T-cell (primary cell): Measurements from ENCODE around the gene PPA2. TPM values are rescaled to one million over a fixed set of nuclear protein-coding genes. Genes with fewer than 3 reads are reported as not detected.

Source experiments
- ATAC-seq, 4 experiments: fragments of 200-7000 bp in 3 of 4; fragments of 150-1000 bp in 1 of 4; cut with Tn5 transposase; replicated peaks in 1 of 4; 1 replicate in 3 of 4; 2 replicates in 1 of 4; pipeline ENCODE4 v1.10.0; 2021; ENCODE audit warnings: moderate library complexity in 3 of 4, mild to moderate bottlenecking in 2 of 4, moderate number of reproducible peaks in 1 of 4
- CTCF ChIA-PET, 2 donors: fragments of 300-600 bp; sonication (Branson Sonifier 250); formaldehyde crosslinking; loops; one replicate each; lab custom pipeline; 2022; ENCODE audit warnings: antibody characterized with exemption in 2 of 2; lab: Charles Lee
- POLR2A ChIA-PET, 2 donors: fragments of 300-600 bp; sonication (Branson Sonifier 250); formaldehyde crosslinking; loops; one replicate each; lab custom pipeline; 2022; ENCODE audit warnings: antibody characterized with exemption in 2 of 2; lab: Charles Lee
- DNase-seq, 35 experiments: peaks; one replicate each; pipeline versions ENCODE4 v3.0.0 to v3.0.0-alpha.2; 2013 to 2023
- H3K27ac ChIP-seq: one replicate; pipeline ENCODE4 v1.5.1; 2013; ENCODE audit warnings: low read length
- H3K27me3 ChIP-seq, 2 experiments: replicated peaks in 1 of 2; 1 replicate in 1 of 2; 2 replicates in 1 of 2; pipeline versions ENCODE4 v1.6.1 to v1.7.0; 2013; ENCODE audit warnings: low read length in 1 of 2, mixed read lengths in 1 of 2; ENCODE audit not compliant: control insufficient read depth in 2 of 2, insufficient read depth in 2 of 2; ENCODE audit errors: extremely low read depth in 1 of 2
- H3K36me3 ChIP-seq, 2 donors: 1 replicate in 1 of 2; 2 replicates in 1 of 2; pipeline versions ENCODE4 v1.6.1 to v1.7.0; 2013; ENCODE audit warnings: low read length in 1 of 2; ENCODE audit not compliant: control insufficient read depth in 2 of 2, insufficient read depth in 1 of 2; ENCODE audit errors: extremely low read depth in 1 of 2
- H3K4me1 ChIP-seq, 2 experiments: 1 replicate in 1 of 2; 2 replicates in 1 of 2; pipeline versions ENCODE4 v1.6.1 to v1.7.0; 2013; ENCODE audit warnings: low read length in 2 of 2, mixed read lengths in 1 of 2; ENCODE audit not compliant: insufficient read depth in 2 of 2, control insufficient read depth in 1 of 2; ENCODE audit errors: extremely low read depth in 1 of 2
- H3K4me3 ChIP-seq, 2 donors: 1 replicate in 1 of 2; 2 replicates in 1 of 2; pipeline versions ENCODE4 v1.5.1 to v1.7.0; 2013; ENCODE audit warnings: mild to moderate bottlenecking in 2 of 2, low read length in 1 of 2, moderate library complexity in 1 of 2; ENCODE audit not compliant: control insufficient read depth in 1 of 2; ENCODE audit errors: extremely low read depth in 1 of 2
- H3K9me3 ChIP-seq: 2 replicates; pipeline ENCODE4 v1.7.0; 2013
- H3K27ac Mint-ChIP-seq, 2 donors: one replicate each; pipeline ENCODE4 v1.8.0; 2020 to 2021; ENCODE audit warnings: mild to moderate bottlenecking in 2 of 2, mixed read lengths in 2 of 2
- H3K27me3 Mint-ChIP-seq, 2 donors: one replicate each; pipeline ENCODE4 v1.8.0; 2021 to 2022; ENCODE audit warnings: mixed read lengths in 2 of 2
- H3K36me3 Mint-ChIP-seq: one replicate; pipeline ENCODE4 v1.8.0; 2021; ENCODE audit warnings: mixed read lengths
- H3K4me1 Mint-ChIP-seq, 3 donors: one replicate each; pipeline ENCODE4 v1.8.0; 2020 to 2022; ENCODE audit warnings: mixed read lengths in 3 of 3, mild to moderate bottlenecking in 1 of 3
- H3K4me3 Mint-ChIP-seq, 3 donors: one replicate each; pipeline ENCODE4 v1.8.0; 2020 to 2022; ENCODE audit warnings: mild to moderate bottlenecking in 3 of 3, mixed read lengths in 3 of 3, moderate library complexity in 3 of 3
- H3K9me3 Mint-ChIP-seq, 3 donors: one replicate each; pipeline ENCODE4 v1.8.0; 2020 to 2022; ENCODE audit warnings: mixed read lengths in 3 of 3
- WGBS: methylation state at CpG from one replicate; pipeline ENCODE4 v1.1.5; 2013; ENCODE audit warnings: missing lambda C conversion rate; ENCODE audit not compliant: insufficient coverage; 5-methylcytosine and 5-hydroxymethylcytosine counted together
- total RNA-seq, 35 experiments: library from RNA in 6 of 35; stranded (reverse) in 6 of 35; fragments of 120-200 nt in 1 of 35; gene quantifications; one replicate each; pipeline versions ENCODE4 v1.2.1 to v1.2.4 and lab custom pipeline; 2013 to 2026

PPA2 gene
- total RNA-seq, 5 donors from 2014 or later (not counting 1 experiment from before 2014, with no cell fraction given) = 43.0 to 56.4 (median 52.6) TPM

DNA sequence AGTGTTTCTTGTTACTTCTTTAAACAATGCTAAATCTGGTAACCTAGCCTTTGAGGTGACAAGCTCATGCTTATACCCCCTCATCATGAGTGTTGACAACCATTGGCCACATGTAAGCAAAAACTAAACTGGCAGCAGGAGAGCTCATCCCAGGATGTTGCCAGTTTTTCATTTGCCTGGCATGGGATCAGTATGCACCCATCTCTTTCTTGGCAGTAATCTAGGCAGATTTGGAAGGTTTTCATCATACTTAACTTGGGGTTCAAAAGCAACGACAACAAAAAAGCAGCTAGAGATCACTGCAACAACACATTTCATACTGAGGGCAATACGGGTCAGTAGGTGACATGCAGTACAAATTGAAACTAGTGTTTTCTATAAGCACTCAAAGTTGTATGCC, 122.0 kb downstream of the PPA2 start:
- WGBS = no CpG with 5 or more reads among the region's 2 CpGs
- DNase-seq (no peak), ATAC-seq (no peak)
- Mint-ChIP-seq H3K4me1 (no peaks in the 10 kb centered on the region), H3K4me3 (no peak overlapping the region), H3K9me3 (no peaks in the 10 kb centered on the region), H3K36me3 (peaks cover 4% of the 10 kb centered on the region), H3K27ac (no peak overlapping the region), H3K27me3 (no peaks in the 10 kb centered on the region)
- Histone ChIP-seq H3K36me3 (no peaks in the 10 kb centered on the region), H3K4me3 (no peak overlapping the region), H3K27me3 (no peaks in the 10 kb centered on the region), H3K4me1 (no peaks in the 10 kb centered on the region), H3K27ac (no peak overlapping the region), H3K9me3 (no peaks in the 10 kb centered on the region)
- ChIA-PET CTCF (no interaction called here), POLR2A (no interaction called here)

DNA sequence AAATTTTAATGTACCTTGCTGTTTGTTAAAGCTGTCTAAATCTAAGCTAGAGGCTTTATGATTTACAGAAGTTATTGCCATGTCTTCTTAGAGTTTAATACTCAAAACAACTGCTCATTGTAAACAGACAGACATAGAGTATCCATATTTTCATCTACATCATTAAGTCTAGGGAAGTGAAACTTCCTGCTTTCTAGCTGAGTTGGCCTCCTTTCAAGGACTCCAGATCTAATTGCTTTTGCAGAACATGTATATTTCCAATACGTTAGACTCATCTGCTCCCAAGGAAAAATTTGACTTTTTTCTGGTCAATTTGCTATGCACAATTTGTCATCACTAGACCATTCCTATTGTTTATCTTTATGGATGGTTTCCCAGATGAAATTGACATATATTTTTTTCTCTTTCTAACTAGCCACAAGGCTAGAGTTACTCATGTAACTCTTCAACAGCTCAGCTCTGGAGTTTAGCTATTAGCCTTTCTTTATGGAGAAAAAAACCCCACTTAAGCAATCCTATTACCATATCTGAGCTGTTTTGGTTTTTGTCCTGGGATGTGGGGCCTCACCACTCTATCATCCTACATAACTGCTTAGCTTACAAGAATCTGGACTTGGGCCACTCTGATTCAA, 122.9 kb downstream of the PPA2 start:
- CTCF ChIA-PET = no interaction called here
- WGBS = no CpG with 5 or more reads among the region's 1 CpG

GRCh38 chr4:105348719-105349118, 125.1 kb downstream of the PPA2 start:
- DNase-seq (no peak), ATAC-seq (no peak)
- H3K27me3 ChIP-seq = no peaks in the 10 kb centered on the region
- no peaks in the 10 kb centered on the region for H3K9me3 ChIP-seq
- no CpG with 5 or more reads among the region's 1 CpG for WGBS
- no peaks in the 10 kb centered on the region for H3K4me1 ChIP-seq
- no peak overlapping the region for H3K27ac ChIP-seq
- no peaks in the 10 kb centered on the region for H3K36me3 ChIP-seq
- Mint-ChIP-seq H3K27ac (no peak overlapping the region), H3K4me1 (no peaks in the 10 kb centered on the region), H3K9me3 (no peaks in the 10 kb centered on the region), H3K4me3 (no peak overlapping the region), H3K36me3 (no peaks in the 10 kb centered on the region), H3K27me3 (no peaks in the 10 kb centered on the region)
- ChIA-PET CTCF (no interaction called here), POLR2A (interaction anchor here in 1 of 2 donors (0.7 kb wide), 1 partner anchor 55 kb away, joined by 3 read pairs; no protein-coding TSS in a partner anchor)
- H3K4me3 ChIP-seq = no peak overlapping the region

More for the DNA sequence above, 122.9 kb downstream of the PPA2 start:
- Mint-ChIP-seq H3K36me3 (peaks cover 4% of the 10 kb centered on the region), H3K4me3 (no peak overlapping the region), H3K27me3 (no peaks in the 10 kb centered on the region), H3K9me3 (no peaks in the 10 kb centered on the region), H3K4me1 (no peaks in the 10 kb centered on the region), H3K27ac (no peak overlapping the region)
- Histone ChIP-seq H3K4me1 (no peaks in the 10 kb centered on the region), H3K27me3 (no peaks in the 10 kb centered on the region), H3K36me3 (no peaks in the 10 kb centered on the region), H3K27ac (no peak overlapping the region), H3K4me3 (no peak overlapping the region), H3K9me3 (no peaks in the 10 kb centered on the region)
- POLR2A ChIA-PET = interaction anchor here in 1 of 2 donors (0.7 kb wide), 1 partner anchor 1256 kb away, joined by 3 read pairs; no protein-coding TSS in a partner anchor
- ATAC-seq (no peak), DNase-seq (no peak)

GRCh38 chr4:105346869-105347268, 127.0 kb downstream of the PPA2 start:
- WGBS = no CpG with 5 or more reads among the region's 2 CpGs
- Mint-ChIP-seq H3K36me3 (no peaks in the 10 kb centered on the region), H3K27ac (no peak overlapping the region), H3K9me3 (no peaks in the 10 kb centered on the region), H3K4me3 (no peak overlapping the region), H3K4me1 (no peaks in the 10 kb centered on the region), H3K27me3 (no peaks in the 10 kb centered on the region)
- no peak for ATAC-seq
- H3K4me3 ChIP-seq = no peak overlapping the region
- H3K4me1 ChIP-seq = no peaks in the 10 kb centered on the region
- DNase-seq = no peak
- no peaks in the 10 kb centered on the region for H3K36me3 ChIP-seq
- CTCF ChIA-PET = no interaction called here
- no peaks in the 10 kb centered on the region for H3K27me3 ChIP-seq
- no peak overlapping the region for H3K27ac ChIP-seq
- H3K9me3 ChIP-seq = no peaks in the 10 kb centered on the region
- POLR2A ChIA-PET = no interaction called here

GRCh38 chr4:105345838-105346237, 128.0 kb downstream of the PPA2 start:
- no peak overlapping the region for H3K27ac ChIP-seq
- no peaks in the 10 kb centered on the region for H3K9me3 Mint-ChIP-seq
- H3K27me3 ChIP-seq = no peaks in the 10 kb centered on the region
- no peaks in the 10 kb centered on the region for H3K4me1 ChIP-seq
- H3K36me3 Mint-ChIP-seq = no peaks in the 10 kb centered on the region
- H3K27ac Mint-ChIP-seq = no peak overlapping the region
- H3K9me3 ChIP-seq = no peaks in the 10 kb centered on the region
- H3K36me3 ChIP-seq = no peaks in the 10 kb centered on the region
- no peak overlapping the region for H3K4me3 ChIP-seq
- no peaks in the 10 kb centered on the region for H3K4me1 Mint-ChIP-seq
- WGBS = no CpG with 5 or more reads among the region's 2 CpGs
- no peak for DNase-seq
- CTCF ChIA-PET = interaction anchor here in 1 of 2 donors (0.6 kb wide), 1 partner anchor 639 kb away, joined by 3 read pairs; no protein-coding TSS in a partner anchor
- POLR2A ChIA-PET = no interaction called here
- no peak overlapping the region for H3K4me3 Mint-ChIP-seq
- no peak for ATAC-seq
- no peaks in the 10 kb centered on the region for H3K27me3 Mint-ChIP-seq

- H3K36me3 Mint-ChIP-seq = peaks cover 5% of the 10 kb centered on the region
- no peak overlapping the region for H3K4me3 ChIP-seq
- H3K27me3 Mint-ChIP-seq = no peaks in the 10 kb centered on the region
- H3K9me3 ChIP-seq = no peaks in the 10 kb centered on the region
- ATAC-seq (no peak), DNase-seq (no peak)
- ChIA-PET CTCF (no interaction called here), POLR2A (no interaction called here)
- no peak overlapping the region for H3K27ac Mint-ChIP-seq
- H3K9me3 Mint-ChIP-seq = no peaks in the 10 kb centered on the region
- no CpG with 5 or more reads among the region's 2 CpGs for WGBS
- H3K4me1 Mint-ChIP-seq = no peaks in the 10 kb centered on the region
- H3K4me3 Mint-ChIP-seq = no peak overlapping the region
- no peak overlapping the region for H3K27ac ChIP-seq
- H3K4me1 ChIP-seq = no peaks in the 10 kb centered on the region
- H3K36me3 ChIP-seq = no peaks in the 10 kb centered on the region
- no peaks in the 10 kb centered on the region for H3K27me3 ChIP-seq
Observed at GRCh38 chr4:105345358-105345757, 128.5 kb downstream of the PPA2 start.
